Measurements from ENCODE around the gene ZNRF4. TPM values are rescaled to one million over a fixed set of nuclear protein-coding genes. Genes with fewer than 3 reads are reported as not detected.
A peak's percentile ranks its signal among the peaks of the same experiment; 100 is the strongest.

Gene ZNRF4
- total and polyA plus RNA-seq, 7 donors = not detected

- TF ChIP-seq POLR2A (IDR thresholded peaks at IDR 0.05) (no peak), CTCF (IDR thresholded peaks at IDR 0.05) (no peak), POLR2AphosphoS5 (IDR thresholded peaks at IDR 0.05) (no peak), EP300 (IDR thresholded peaks at IDR 0.05) (no peak)
- intact Hi-C loops (cut with DNase I) = no loop called here
- H3K27ac ChIP-seq = no peak overlapping the region
- peaks cover 0 to 13% (median 6%) of the 10 kb centered on the region in 4 donors for H3K9me3 ChIP-seq
- DNase-seq = no peak
- 8 to 31% methylated on average over 14 of the region's 14 CpGs for WGBS, 2 donors
- H3K4me3 ChIP-seq = no peak overlapping the region
- peaks cover 0 to 7% (median 3%) of the 10 kb centered on the region in 4 donors for H3K4me1 ChIP-seq
- peaks cover 5 to 54% (median 38%) of the 10 kb centered on the region in 3 donors for H3K27me3 ChIP-seq
- H3K36me3 ChIP-seq = no peaks in the 10 kb centered on the region
These were observed 24.7 kb downstream of the ZNRF4 start for GRCh38 chr19:5479958-5480357.

- H3K27me3 ChIP-seq = peaks cover 5 to 54% (median 38%) of the 10 kb centered on the region in 3 donors
- H3K36me3 ChIP-seq = no peaks in the 10 kb centered on the region
- DNase-seq = no peak
- H3K27ac ChIP-seq = no peak overlapping the region
- 31 to 41% methylated on average over 6 of the region's 6 CpGs for WGBS, 2 donors
- H3K9me3 ChIP-seq = peaks cover 0 to 13% (median 6%) of the 10 kb centered on the region in 4 donors
- intact Hi-C loops (cut with DNase I) = no loop called here
- TF ChIP-seq CTCF (IDR thresholded peaks at IDR 0.05) = peak in 1 of 4 experiments; percentile 39
- no peak for TF ChIP-seq EP300 (IDR thresholded peaks at IDR 0.05)
- H3K4me1 ChIP-seq = peaks cover 0 to 7% (median 3%) of the 10 kb centered on the region in 4 donors
- no peak overlapping the region for H3K4me3 ChIP-seq
These were observed 25.2 kb downstream of the ZNRF4 start for GRCh38 chr19:5480427-5480836.

GRCh38 chr19:5481957-5482356 lies 26.7 kb downstream of the ZNRF4 start:
- Histone ChIP-seq H3K4me1 (peaks cover 0 to 7% (median 3%) of the 10 kb centered on the region in 4 donors), H3K27me3 (peaks cover 5 to 45% (median 38%) of the 10 kb centered on the region in 3 donors)
- TF ChIP-seq CTCF (IDR thresholded peaks at IDR 0.05) (no peak), POLR2A (IDR thresholded peaks at IDR 0.05) (no peak), POLR2AphosphoS5 (IDR thresholded peaks at IDR 0.05) (no peak), EP300 (IDR thresholded peaks at IDR 0.05) (no peak)

GRCh38 chr19:5484398-5485285 lies 29.4 kb downstream of the ZNRF4 start:
- intact Hi-C loops (cut with DNase I) = no loop called here
- DNase-seq = no peak
- WGBS, 2 donors = 29 to 30% methylated on average over 13 of the region's 13 CpGs
- Histone ChIP-seq H3K27ac (no peak overlapping the region), H3K4me3 (no peak overlapping the region), H3K36me3 (no peaks in the 10 kb centered on the region), H3K4me1 (peaks cover 0 to 8% (median 5%) of the 10 kb centered on the region in 4 donors), H3K9me3 (peaks cover 0 to 13% (median 6%) of the 10 kb centered on the region in 4 donors), H3K27me3 (peaks cover 5 to 23% (median 15%) of the 10 kb centered on the region in 3 donors)
- no peak for TF ChIP-seq POLR2A (IDR thresholded peaks at IDR 0.05)
- TF ChIP-seq EP300 (IDR thresholded peaks at IDR 0.05) = no peak
- no peak for TF ChIP-seq POLR2AphosphoS5 (IDR thresholded peaks at IDR 0.05)
- no peak for TF ChIP-seq CTCF (IDR thresholded peaks at IDR 0.05)

More at GRCh38 chr19:5481957-5482356, 26.7 kb downstream of the ZNRF4 start:
- Histone ChIP-seq H3K9me3 (peaks cover 0 to 13% (median 6%) of the 10 kb centered on the region in 4 donors), H3K27ac (no peak overlapping the region), H3K36me3 (no peaks in the 10 kb centered on the region), H3K4me3 (no peak overlapping the region)
- no peak for DNase-seq
- WGBS, 2 donors = 79 to 85% methylated on average over 2 of the region's 2 CpGs
- intact Hi-C loops (cut with DNase I) = no loop called here

Measured in sigmoid colon (tissue), 7 donors.